OCI-M2 (cell line): ENCODE measurements around the gene SLC25A42.
"Not testable (repeated sequence)": the region's sequence is repeated elsewhere in the genome, so short reads cannot be mapped to it uniquely, and the experiment has no call there.

ENCODE experiments used
- DNase-seq: peaks from one replicate; lab custom pipeline; 2025; ENCODE audit not compliant: unreplicated experiment; lab: John Stamatoyannopoulos, UW

SLC25A42 gene

GRCh38 chr19:19133985-19134384, 70.2 kb downstream of the SLC25A42 start:
- DNase-seq, result no peak

DNA sequence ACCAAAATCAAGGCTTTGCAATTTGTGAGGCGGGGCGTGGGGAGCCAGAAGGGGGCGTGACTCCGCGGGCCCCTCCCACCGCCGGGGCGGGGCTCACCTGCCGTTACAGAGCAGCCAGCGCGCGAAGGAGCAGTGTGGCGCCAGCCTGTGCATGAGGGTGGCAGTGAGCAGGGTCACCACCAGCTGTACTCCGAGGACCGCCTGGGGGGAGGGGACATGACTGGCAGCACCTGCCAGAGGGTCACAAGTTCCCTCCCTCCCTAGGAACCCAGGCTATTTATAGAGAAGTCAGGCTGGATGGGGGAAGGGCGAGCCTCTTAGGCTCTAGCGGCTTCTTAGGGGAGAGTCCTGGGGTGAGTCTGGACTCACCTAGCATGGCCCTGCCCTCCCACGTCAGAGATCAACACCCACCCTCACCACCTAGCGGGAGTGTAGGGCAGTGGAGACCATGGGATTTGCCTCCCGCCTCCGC, 70.9 kb downstream of the SLC25A42 start:
- DNase-seq, result no peak

DNA sequence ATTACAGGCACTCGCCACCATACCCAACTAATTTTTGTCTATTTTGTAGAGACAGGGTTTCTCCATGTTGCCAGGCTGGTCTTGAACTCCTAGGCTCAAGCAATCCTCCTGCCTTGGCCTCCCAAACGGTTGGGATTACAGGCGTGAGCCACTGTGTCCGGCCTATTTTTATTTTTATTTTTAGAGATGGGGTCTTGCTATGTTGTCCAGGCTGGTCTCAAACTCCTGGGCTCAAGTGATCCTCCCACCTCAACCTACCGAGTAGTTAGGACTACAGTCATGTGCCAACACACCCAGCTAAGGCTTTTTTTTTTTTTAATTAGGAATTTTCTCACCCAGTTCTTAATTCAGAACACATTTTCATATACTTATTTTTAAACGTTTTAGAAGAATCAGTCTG, 71.9 kb downstream of the SLC25A42 start:
- not testable (repeated sequence) for DNase-seq

GRCh38 chr19:19137556-19138108, 73.8 kb downstream of the SLC25A42 start:
- DNase-seq, result no peak

GRCh38 chr19:19138109-19138981, 74.6 kb downstream of the SLC25A42 start, which contains the start of gene TMEM161A:
Gene TMEM161A, minus strand, starts transcription at chr19:19138478. Its CDS starts 50 bp downstream, at chr19:19138428.
- peak; percentile 95 for DNase-seq

DNA sequence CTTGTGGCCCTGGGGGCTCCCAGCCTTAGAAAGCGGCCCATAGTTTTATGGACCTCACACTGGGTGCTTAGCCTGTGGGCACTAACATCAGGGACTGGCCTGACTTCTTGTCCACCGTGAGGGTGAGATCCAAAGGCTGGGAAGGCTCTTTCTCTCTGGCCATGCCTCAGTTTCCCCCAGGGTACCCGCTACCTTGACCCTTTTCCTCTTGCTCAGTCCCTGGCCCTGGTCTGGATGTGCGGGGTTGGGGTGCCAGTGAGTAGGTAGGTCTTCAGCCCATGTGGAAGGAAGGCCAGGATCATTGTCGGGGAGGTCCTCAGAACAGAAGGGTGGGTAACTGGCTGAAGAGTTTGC, 76.1 kb downstream of the SLC25A42 start:
- no peak for DNase-seq

GRCh38 chr19:19140476-19140875, 76.7 kb downstream of the SLC25A42 start:
- no peak for DNase-seq

- no peak for DNase-seq
Observed at GRCh38 chr19:19142347-19142746, 78.6 kb downstream of the SLC25A42 start.

DNA sequence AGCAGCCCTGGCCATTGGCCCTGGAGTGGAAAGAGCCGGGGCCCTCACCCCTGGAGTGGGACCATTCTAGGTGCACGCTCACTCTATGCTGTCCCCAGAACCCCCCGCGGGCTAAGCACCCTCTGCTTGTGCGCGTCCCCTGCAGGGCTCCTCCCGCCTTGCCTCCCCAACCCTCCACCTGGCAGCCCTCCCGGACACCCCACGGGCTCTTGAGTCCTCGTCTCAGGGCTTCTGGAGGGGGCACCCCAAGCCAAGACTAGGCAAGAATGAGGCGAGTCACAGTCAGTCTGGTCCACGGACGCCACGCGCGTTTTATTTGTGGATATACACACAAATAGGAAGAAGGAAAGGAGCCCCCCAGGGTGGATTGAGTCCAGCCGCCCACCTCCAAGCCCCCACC, 81.5 kb downstream of the SLC25A42 start:
- DNase-seq, result no peak

DNA sequence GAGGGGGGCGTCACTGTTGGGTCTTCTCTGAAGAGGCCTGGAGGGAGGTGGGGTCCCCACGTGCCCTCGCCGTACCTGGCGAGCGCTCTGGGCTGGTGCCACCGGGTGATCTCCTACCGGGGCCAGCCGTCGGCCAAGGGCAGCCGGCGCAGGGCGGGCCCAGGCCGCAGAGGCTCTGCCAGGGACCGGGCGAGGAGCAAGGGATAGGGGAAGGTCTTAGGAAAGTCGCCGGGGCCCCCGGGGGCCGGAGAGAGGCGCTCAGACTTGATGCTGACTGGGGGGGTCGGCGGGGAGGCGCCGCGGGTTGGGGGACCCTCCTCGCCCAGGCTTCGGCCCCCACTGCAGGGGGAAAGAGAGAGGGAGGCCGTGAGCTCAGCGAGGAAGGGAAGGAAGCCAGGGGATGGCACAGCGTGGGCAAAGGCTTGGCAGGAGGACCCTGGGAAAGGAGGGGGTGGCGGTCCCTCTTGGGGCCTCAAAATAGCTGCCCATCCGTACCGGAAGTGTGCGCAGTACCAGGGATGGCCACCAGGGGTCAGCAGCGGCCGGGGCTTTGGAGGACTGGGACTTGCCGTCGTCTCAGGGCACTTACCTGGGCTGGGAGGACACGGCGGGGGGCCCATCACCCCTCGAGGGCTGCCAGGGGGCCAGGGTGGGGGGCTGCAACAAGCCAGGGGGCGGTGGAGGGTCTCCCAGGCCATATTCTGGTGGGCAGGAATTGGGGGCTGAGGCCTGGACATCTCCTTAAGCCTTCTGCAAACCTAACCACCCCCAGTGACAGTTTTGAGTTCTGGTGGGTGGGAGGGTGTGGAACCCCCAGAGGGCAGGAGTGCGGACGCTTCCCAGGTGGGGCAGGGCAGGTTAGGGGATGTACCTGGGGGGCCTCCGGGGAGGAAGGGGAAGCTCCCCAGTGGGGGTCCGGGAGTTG, 82.2 kb downstream of the SLC25A42 start:
- peak; percentile 13 for DNase-seq

- DNase-seq, result no peak
Observed at GRCh38 chr19:19146865-19147264, 83.1 kb downstream of the SLC25A42 start.

GRCh38 chr19:19147344-19147743, 83.5 kb downstream of the SLC25A42 start:
- DNase-seq, result no peak

DNA sequence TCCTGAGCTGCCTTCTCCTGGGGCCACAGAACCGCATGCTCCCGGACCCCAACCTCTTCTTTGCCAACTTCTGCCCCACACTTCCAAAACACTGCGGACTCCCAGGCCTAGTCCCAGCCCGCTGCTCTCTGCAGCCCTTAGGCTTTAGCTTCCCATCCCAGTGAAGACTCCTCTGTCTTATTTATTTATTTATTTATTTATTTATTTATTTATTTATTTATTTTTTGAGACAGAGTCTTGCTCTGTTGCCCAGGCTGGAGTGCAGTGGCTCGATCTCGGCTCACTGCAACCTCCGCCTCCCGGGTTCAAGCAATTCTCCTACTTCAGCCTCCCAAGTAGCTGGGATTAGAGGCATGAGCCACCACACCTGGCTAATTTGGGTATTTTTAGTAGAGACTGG, 84.7 kb downstream of the SLC25A42 start:
- not testable (repeated sequence) for DNase-seq

DNA sequence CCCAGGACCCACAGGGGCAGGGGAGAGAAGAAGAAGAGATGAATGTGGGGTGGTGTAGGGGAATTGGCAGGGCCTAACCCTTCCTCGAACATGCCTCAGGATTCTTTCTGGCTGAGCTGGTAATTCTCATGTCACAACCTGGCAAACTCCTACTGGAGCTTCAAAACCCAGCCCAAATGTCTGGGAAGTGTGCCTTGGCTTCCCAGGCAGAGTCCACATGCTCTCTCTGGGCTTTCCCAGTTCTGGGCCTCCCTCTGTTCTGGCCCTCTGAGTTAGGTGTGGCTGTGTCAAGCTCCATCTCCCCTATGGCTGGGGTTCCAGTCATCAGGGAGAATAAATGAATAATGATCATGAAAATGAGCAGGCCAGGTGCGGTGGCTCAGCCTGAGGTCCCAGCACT, 85.6 kb downstream of the SLC25A42 start:
- DNase-seq, result no peak

GRCh38 chr19:19151418-19151817, 87.6 kb downstream of the SLC25A42 start:
- DNase-seq, result no peak

- no peak for DNase-seq
Observed at GRCh38 chr19:19152668-19153384, 89.0 kb downstream of the SLC25A42 start.

GRCh38 chr19:19154768-19155494, 91.1 kb downstream of the SLC25A42 start:
- DNase-seq, result no peak

DNA sequence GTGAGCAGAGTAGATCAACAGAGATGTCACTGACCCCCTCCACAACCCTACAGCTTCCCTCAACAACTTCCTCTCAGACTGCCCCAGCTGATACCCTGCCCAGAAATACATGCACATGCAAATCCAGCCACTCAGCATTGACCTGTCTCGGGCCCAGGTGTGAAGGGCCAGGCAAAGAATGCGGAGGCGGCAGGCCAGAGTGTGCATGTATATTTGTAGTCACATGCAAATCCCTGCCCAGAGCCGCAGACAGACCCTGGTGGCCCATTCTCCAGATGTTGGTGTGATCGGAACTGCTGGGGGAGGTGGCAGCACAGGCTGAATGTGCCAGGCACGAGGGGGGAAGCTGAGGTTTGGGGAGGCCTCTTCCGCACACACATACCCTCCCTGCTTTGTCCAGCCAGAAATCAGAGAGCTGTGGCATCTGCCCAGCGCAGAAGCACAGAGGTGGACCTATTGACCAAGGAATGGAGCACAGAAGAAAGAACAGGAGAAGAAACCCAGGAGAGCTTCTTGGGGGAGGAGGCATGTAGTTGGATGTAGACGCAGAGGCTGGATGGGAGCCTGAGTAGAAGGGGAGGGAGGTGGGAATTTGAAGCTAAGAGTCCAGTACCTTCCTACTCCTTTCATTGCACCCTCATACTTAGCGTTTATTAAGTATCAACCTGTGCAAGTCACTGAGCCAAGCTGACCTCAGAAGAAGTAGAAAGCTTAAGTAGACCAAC, 91.9 kb downstream of the SLC25A42 start:
- DNase-seq, result no peak

DNA sequence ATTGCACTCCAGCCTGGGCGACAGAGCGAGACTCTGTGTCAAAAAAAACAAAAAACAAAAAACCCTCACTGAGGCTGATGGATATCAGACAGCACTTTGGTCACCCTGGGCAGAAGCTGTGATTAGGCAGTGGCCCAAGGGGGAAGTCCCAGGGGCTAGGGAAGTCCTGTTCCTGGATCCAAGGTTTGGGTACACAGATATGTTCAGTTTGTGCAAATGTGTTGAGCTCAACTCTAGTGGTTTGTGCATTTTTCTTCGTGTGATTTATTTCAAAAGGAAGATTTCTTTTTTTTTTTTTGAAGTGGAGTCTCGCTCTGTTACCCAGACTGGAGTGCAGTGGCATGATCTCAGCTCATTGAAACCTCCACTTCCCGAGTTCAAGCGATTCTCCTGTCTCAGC, 94.0 kb downstream of the SLC25A42 start:
- DNase-seq, result no peak
